Left ventricle myocardium inferior (tissue), 1 donor: ENCODE measurements around the gene HHLA2. TPM values are rescaled to one million over a fixed set of nuclear protein-coding genes. Genes with fewer than 3 reads are reported as not detected.

Experiments used
- DNase-seq: peaks from one replicate; pipeline ENCODE4 v3.0.0-alpha.2; 2020
- H3K27ac ChIP-seq: fragments of 200-600 bp; replicated peaks from 2 replicates; pipeline ENCODE4 v1.8.0; 2021
- H3K27me3 ChIP-seq: fragments of 200-600 bp; 2 replicates; pipeline ENCODE4 v1.8.0; 2021; ENCODE audit warnings: low read depth
- H3K36me3 ChIP-seq: fragments of 200-600 bp; 2 replicates; pipeline ENCODE4 v1.8.0; 2021
- H3K4me1 ChIP-seq: fragments of 200-600 bp; 2 replicates; pipeline ENCODE4 v1.8.0; 2021
- H3K4me3 ChIP-seq: fragments of 200-600 bp; 2 replicates; pipeline ENCODE4 v1.8.0; 2021; ENCODE audit warnings: mild to moderate bottlenecking, moderate library complexity
- H3K9me3 ChIP-seq: fragments of 200-600 bp; replicated peaks from 2 replicates; pipeline ENCODE4 v1.8.0; 2021
- CTCF ChIP-seq: fragments of 200-600 bp; IDR thresholded peaks from 2 replicates; pipeline ENCODE4 v1.8.0; 2021; ENCODE audit warnings: antibody characterized with exemption, mild to moderate bottlenecking, borderline replicate concordance
- intact Hi-C: fragments of 100-400 bp; cut with micrococcal nuclease; formaldehyde crosslinking; loops from one replicate; pipeline ENCODE4 v1.11.0; 2022
- total RNA-seq: library from RNA; stranded (reverse); fragmentation: NEBNext Ultra II Directional; extraction: Animal tissue kit (Norgen Biotek cat#: 25700); gene quantifications from one replicate; pipeline ENCODE4 v1.2.1, GENCODE V29; 2021
- donor health status: DM: no; HTN: yes; CAD: no; lungs with severe emphysema.

HHLA2 gene
- total RNA-seq, 1 donor from 2014 or later, result not detected

GRCh38 chr3:108293858-108294257, 2.5 kb upstream of the HHLA2 start:
- H3K27ac ChIP-seq, result no peak overlapping the region
- no peak overlapping the region for H3K4me3 ChIP-seq
- H3K36me3 ChIP-seq, result no peaks in the 10 kb centered on the region
- no peaks in the 10 kb centered on the region for H3K27me3 ChIP-seq
- no peak for DNase-seq
- peaks cover 9% of the 10 kb centered on the region for H3K4me1 ChIP-seq
- H3K9me3 ChIP-seq, result peaks cover 8% of the 10 kb centered on the region
- intact Hi-C loops, result no loop called here
- TF ChIP-seq CTCF, result no peak

- H3K36me3 ChIP-seq, result no peaks in the 10 kb centered on the region
- TF ChIP-seq CTCF, result no peak
- H3K4me1 ChIP-seq, result peaks cover 9% of the 10 kb centered on the region
- no peaks in the 10 kb centered on the region for H3K27me3 ChIP-seq
- H3K27ac ChIP-seq, result no peak overlapping the region
- intact Hi-C loops, result no loop called here
- H3K4me3 ChIP-seq, result no peak overlapping the region
- peaks cover 8% of the 10 kb centered on the region for H3K9me3 ChIP-seq
- no peak for DNase-seq
These were observed 750 bp upstream of the HHLA2 start for GRCh38 chr3:108295421-108296175.

GRCh38 chr3:108297647-108298046, 1.3 kb downstream of the HHLA2 start:
- H3K36me3 ChIP-seq, result no peaks in the 10 kb centered on the region
- no peaks in the 10 kb centered on the region for H3K9me3 ChIP-seq
- peaks cover 9% of the 10 kb centered on the region for H3K4me1 ChIP-seq
- intact Hi-C loops, result no loop called here
- H3K27me3 ChIP-seq, result no peaks in the 10 kb centered on the region
- no peak overlapping the region for H3K4me3 ChIP-seq
- TF ChIP-seq CTCF, result no peak
- peak; percentile 33 for DNase-seq
- H3K27ac ChIP-seq, result no peak overlapping the region

GRCh38 chr3:108298056-108298455, 1.7 kb downstream of the HHLA2 start:
- intact Hi-C loops, result no loop called here
- DNase-seq, result no peak
- Histone ChIP-seq H3K27ac (no peak overlapping the region), H3K27me3 (no peaks in the 10 kb centered on the region), H3K4me3 (no peak overlapping the region), H3K36me3 (no peaks in the 10 kb centered on the region), H3K9me3 (no peaks in the 10 kb centered on the region), H3K4me1 (peaks cover 9% of the 10 kb centered on the region)
- TF ChIP-seq CTCF, result no peak

GRCh38 chr3:108300103-108300849, 3.9 kb downstream of the HHLA2 start:
- H3K27ac ChIP-seq, result no peak overlapping the region
- H3K4me1 ChIP-seq, result peaks cover 9% of the 10 kb centered on the region
- no peaks in the 10 kb centered on the region for H3K27me3 ChIP-seq
- H3K36me3 ChIP-seq, result no peaks in the 10 kb centered on the region
- no peaks in the 10 kb centered on the region for H3K9me3 ChIP-seq
- TF ChIP-seq CTCF, result no peak
- intact Hi-C loops, result no loop called here
- no peak for DNase-seq
- H3K4me3 ChIP-seq, result no peak overlapping the region
